Mammary epithelial cell (primary cell): Measurements from ENCODE around the gene TRIL.

Source experiments
- EZH2 ChIP-seq: IDR thresholded peaks from 2 replicates; pipeline ENCODE4 v1.6.1; 2012; ENCODE audit warnings: low read length, inconsistent platforms, borderline replicate concordance
- TF ChIP-seq, protein P1 (sequence below), 2 donors: IDR thresholded peaks in 1 of 2; conservative IDR thresholded peaks in 1 of 2; 2 replicates each; pipeline ENCODE4 v1.5.1; 2011 to 2012; ENCODE audit warnings: inconsistent platforms in 2 of 2, low read length in 2 of 2, mild to moderate bottlenecking in 2 of 2, control low read depth in 1 of 2, low read depth in 1 of 2; ENCODE audit not compliant: insufficient read depth in 1 of 2; ENCODE audit errors: extremely low read depth in 1 of 2

- TF ChIP-seq, protein P1, sequence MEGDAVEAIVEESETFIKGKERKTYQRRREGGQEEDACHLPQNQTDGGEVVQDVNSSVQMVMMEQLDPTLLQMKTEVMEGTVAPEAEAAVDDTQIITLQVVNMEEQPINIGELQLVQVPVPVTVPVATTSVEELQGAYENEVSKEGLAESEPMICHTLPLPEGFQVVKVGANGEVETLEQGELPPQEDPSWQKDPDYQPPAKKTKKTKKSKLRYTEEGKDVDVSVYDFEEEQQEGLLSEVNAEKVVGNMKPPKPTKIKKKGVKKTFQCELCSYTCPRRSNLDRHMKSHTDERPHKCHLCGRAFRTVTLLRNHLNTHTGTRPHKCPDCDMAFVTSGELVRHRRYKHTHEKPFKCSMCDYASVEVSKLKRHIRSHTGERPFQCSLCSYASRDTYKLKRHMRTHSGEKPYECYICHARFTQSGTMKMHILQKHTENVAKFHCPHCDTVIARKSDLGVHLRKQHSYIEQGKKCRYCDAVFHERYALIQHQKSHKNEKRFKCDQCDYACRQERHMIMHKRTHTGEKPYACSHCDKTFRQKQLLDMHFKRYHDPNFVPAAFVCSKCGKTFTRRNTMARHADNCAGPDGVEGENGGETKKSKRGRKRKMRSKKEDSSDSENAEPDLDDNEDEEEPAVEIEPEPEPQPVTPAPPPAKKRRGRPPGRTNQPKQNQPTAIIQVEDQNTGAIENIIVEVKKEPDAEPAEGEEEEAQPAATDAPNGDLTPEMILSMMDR (conservative IDR thresholded peaks at IDR 0.05 in 1 of 2, IDR thresholded peaks at IDR 0.05 in 1 of 2; ENCODE audit: extremely low read depth in 1 of 2, insufficient read depth in 1 of 2, low read depth in 1 of 2, low read length in 2 of 2): no peak
- TF ChIP-seq EZH2: no peak
Observed at GRCh38 chr7:28954946-28955345, 3.2 kb downstream of the TRIL start.
